Stomach smooth muscle (tissue), 2 donors: Measurements from ENCODE around the gene BARX2.

Source experiments
- H3K27ac ChIP-seq: one replicate; pipeline ENCODE4 v1.7.0; 2013; ENCODE audit warnings: mild to moderate bottlenecking, low read length, inconsistent platforms
- H3K27me3 ChIP-seq, 2 donors: one replicate each; pipeline ENCODE4 v1.7.0; 2013; ENCODE audit warnings: low read length in 2 of 2; ENCODE audit not compliant: insufficient read depth in 2 of 2, control insufficient read depth in 1 of 2
- H3K36me3 ChIP-seq, 2 donors: one replicate each; pipeline ENCODE4 v1.7.0; 2013; ENCODE audit warnings: low read length in 2 of 2; ENCODE audit not compliant: control insufficient read depth in 2 of 2, insufficient read depth in 2 of 2
- H3K4me1 ChIP-seq: one replicate; pipeline ENCODE4 v1.7.0; 2013; ENCODE audit warnings: low read length; ENCODE audit not compliant: control insufficient read depth, insufficient read depth
- H3K4me3 ChIP-seq, 2 donors: one replicate each; pipeline ENCODE4 v1.7.0; 2013; ENCODE audit warnings: low read length in 2 of 2
- H3K9ac ChIP-seq, 2 donors: one replicate each; pipeline ENCODE4 v1.7.0; 2013; ENCODE audit warnings: low read length in 2 of 2, mild to moderate bottlenecking in 1 of 2
- H3K9me3 ChIP-seq, 2 donors: one replicate each; pipeline ENCODE4 v1.7.0; 2013; ENCODE audit warnings: low read length in 2 of 2; ENCODE audit not compliant: control insufficient read depth in 2 of 2
- donor health status: healthy.
- donor health status: Pancreatic carcinoma.

The BARX2 gene

GRCh38 chr11:129440028-129440713 is 64.5 kb downstream of the BARX2 start:
- no peak overlapping the region for H3K9ac ChIP-seq

GRCh38 chr11:129442171-129442570 is 66.5 kb downstream of the BARX2 start:
- no peak overlapping the region for H3K9ac ChIP-seq
- no peak overlapping the region for H3K27ac ChIP-seq
- H3K4me1 ChIP-seq: no peaks in the 10 kb centered on the region
- H3K9me3 ChIP-seq: peaks cover 0 to 4% of the 10 kb centered on the region in 2 donors
- H3K36me3 ChIP-seq: no peaks in the 10 kb centered on the region
- peaks cover 0 to 3% of the 10 kb centered on the region in 2 donors for H3K27me3 ChIP-seq
- no peak overlapping the region for H3K4me3 ChIP-seq

More at GRCh38 chr11:129440028-129440713, 64.5 kb downstream of the BARX2 start:
- H3K36me3 ChIP-seq: no peaks in the 10 kb centered on the region
- no peak overlapping the region for H3K27ac ChIP-seq
- H3K9me3 ChIP-seq: peaks cover 0 to 2% of the 10 kb centered on the region in 2 donors
- H3K27me3 ChIP-seq: peaks cover 0 to 3% of the 10 kb centered on the region in 2 donors
- no peak overlapping the region for H3K4me3 ChIP-seq
- H3K4me1 ChIP-seq: no peaks in the 10 kb centered on the region

- Histone ChIP-seq H3K9ac (no peak overlapping the region), H3K9me3 (peaks cover 0 to 4% of the 10 kb centered on the region in 2 donors), H3K4me1 (no peaks in the 10 kb centered on the region)
These were observed 67.6 kb downstream of the BARX2 start for GRCh38 chr11:129443276-129443675.

GRCh38 chr11:129444274-129444673 is 68.6 kb downstream of the BARX2 start:
- Histone ChIP-seq H3K36me3 (no peaks in the 10 kb centered on the region), H3K9me3 (peaks cover 0 to 4% of the 10 kb centered on the region in 2 donors), H3K9ac (no peak overlapping the region), H3K4me3 (no peak overlapping the region), H3K27me3 (no peaks in the 10 kb centered on the region), H3K4me1 (no peaks in the 10 kb centered on the region), H3K27ac (no peak overlapping the region)

More at GRCh38 chr11:129443276-129443675, 67.6 kb downstream of the BARX2 start:
- Histone ChIP-seq H3K27ac (no peak overlapping the region), H3K27me3 (peaks cover 0 to 3% of the 10 kb centered on the region in 2 donors), H3K4me3 (no peak overlapping the region), H3K36me3 (no peaks in the 10 kb centered on the region)

- Histone ChIP-seq H3K27ac (no peak overlapping the region), H3K9ac (no peak overlapping the region), H3K9me3 (peaks cover 0 to 4% of the 10 kb centered on the region in 2 donors), H3K4me1 (no peaks in the 10 kb centered on the region), H3K36me3 (no peaks in the 10 kb centered on the region), H3K4me3 (no peak overlapping the region), H3K27me3 (no peaks in the 10 kb centered on the region)
These were observed 69.6 kb downstream of the BARX2 start for GRCh38 chr11:129445226-129445625.

- peaks cover 0 to 4% of the 10 kb centered on the region in 2 donors for H3K9me3 ChIP-seq
- H3K9ac ChIP-seq: no peak overlapping the region
- H3K4me1 ChIP-seq: no peaks in the 10 kb centered on the region
- H3K36me3 ChIP-seq: no peaks in the 10 kb centered on the region
- no peak overlapping the region for H3K4me3 ChIP-seq
- no peak overlapping the region for H3K27ac ChIP-seq
- no peaks in the 10 kb centered on the region for H3K27me3 ChIP-seq
These were observed 70.9 kb downstream of the BARX2 start for GRCh38 chr11:129446572-129446971.

- no peak overlapping the region for H3K27ac ChIP-seq
- no peaks in the 10 kb centered on the region for H3K27me3 ChIP-seq
- no peak overlapping the region for H3K4me3 ChIP-seq
- H3K36me3 ChIP-seq: no peaks in the 10 kb centered on the region
- no peak overlapping the region for H3K9ac ChIP-seq
- peaks cover 0 to 4% of the 10 kb centered on the region in 2 donors for H3K9me3 ChIP-seq
- H3K4me1 ChIP-seq: no peaks in the 10 kb centered on the region
These were observed 72.1 kb downstream of the BARX2 start for GRCh38 chr11:129447654-129448239.

GRCh38 chr11:129451524-129451923 is 75.9 kb downstream of the BARX2 start:
- Histone ChIP-seq H3K9me3 (no peaks in the 10 kb centered on the region), H3K27me3 (peaks cover 0 to 9% of the 10 kb centered on the region in 2 donors), H3K9ac (no peak overlapping the region), H3K36me3 (no peaks in the 10 kb centered on the region), H3K27ac (no peak overlapping the region), H3K4me1 (no peaks in the 10 kb centered on the region), H3K4me3 (no peak overlapping the region)

GRCh38 chr11:129453293-129453721 is 77.7 kb downstream of the BARX2 start:
- no peaks in the 10 kb centered on the region for H3K9me3 ChIP-seq
- no peaks in the 10 kb centered on the region for H3K4me1 ChIP-seq
- no peaks in the 10 kb centered on the region for H3K36me3 ChIP-seq
- H3K9ac ChIP-seq: no peak overlapping the region
- peaks cover 0 to 11% of the 10 kb centered on the region in 2 donors for H3K27me3 ChIP-seq
- no peak overlapping the region for H3K27ac ChIP-seq
- no peak overlapping the region for H3K4me3 ChIP-seq

- no peaks in the 10 kb centered on the region for H3K4me1 ChIP-seq
- peaks cover 0 to 14% of the 10 kb centered on the region in 2 donors for H3K27me3 ChIP-seq
- H3K9ac ChIP-seq: no peak overlapping the region
- H3K27ac ChIP-seq: no peak overlapping the region
- H3K4me3 ChIP-seq: no peak overlapping the region
- no peaks in the 10 kb centered on the region for H3K36me3 ChIP-seq
- H3K9me3 ChIP-seq: no peaks in the 10 kb centered on the region
These were observed 79.5 kb downstream of the BARX2 start for GRCh38 chr11:129455101-129455500.
